ENCODE data around the gene DOK5. TPM values are rescaled to one million over a fixed set of nuclear protein-coding genes. Genes with fewer than 3 reads are reported as not detected.

The DOK5 gene
- total RNA-seq, 1 experiment from 2014 or later: 4.9 TPM

DNA sequence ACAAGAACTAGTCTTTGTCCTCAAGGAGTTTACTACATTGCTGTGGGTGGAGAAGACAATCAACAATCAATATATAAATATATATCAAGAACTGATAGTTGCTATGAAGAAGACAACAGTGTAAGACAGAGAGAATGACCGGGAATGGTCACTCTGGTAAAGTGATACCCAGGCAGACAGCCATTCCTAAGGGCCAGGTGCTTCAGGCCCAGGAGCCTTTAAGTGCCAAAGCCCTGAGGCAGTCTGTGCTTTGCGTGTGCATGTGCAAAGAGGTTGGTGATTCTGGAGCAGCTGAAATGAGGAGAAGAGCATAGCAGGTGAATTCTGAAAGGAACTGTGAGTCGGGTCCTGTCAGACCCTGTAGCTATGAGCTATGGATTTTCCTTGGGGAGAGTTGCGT is 154.2 kb downstream of the DOK5 start:
- Histone ChIP-seq H3K4me3 (ENCODE audit: low read depth, low read length, poor library complexity, severe bottlenecking) (no peak overlapping the region), H3K9me3 (ENCODE audit: low read depth, low read length, poor library complexity, severe bottlenecking) (no peaks in the 10 kb centered on the region), H3K36me3 (ENCODE audit: insufficient read depth, low read length, poor library complexity, severe bottlenecking) (no peaks in the 10 kb centered on the region), H3K4me1 (ENCODE audit: insufficient read depth, low read length, poor library complexity, severe bottlenecking) (peaks cover 10% of the 10 kb centered on the region), H3K27ac (ENCODE audit: low read depth, low read length, poor library complexity, severe bottlenecking) (no peak overlapping the region), H3K27me3 (replicated peaks; ENCODE audit: insufficient read depth, low read depth, low read length, poor library complexity) (no peaks in the 10 kb centered on the region)
- BruUV-seq (replicated peaks): no TSS peak
- intact Hi-C loops (cut with micrococcal nuclease; ENCODE audit: unreplicated experiment): no loop called here
- ChIA-PET POLR2A (ENCODE audit: low non-redundant PET) (no interaction called here), CTCF (no interaction called here)
- no peak for DNase-seq (ENCODE audit: low spot score)
- TF ChIP-seq EZH2 (IDR thresholded peaks at IDR 0.05; ENCODE audit: borderline replicate concordance, low read depth, low read length, poor library complexity, severe bottlenecking) (no peak), CTCF (conservative IDR thresholded peaks at IDR 0.05; ENCODE audit: low read depth, low read length) (no peak)

DNA sequence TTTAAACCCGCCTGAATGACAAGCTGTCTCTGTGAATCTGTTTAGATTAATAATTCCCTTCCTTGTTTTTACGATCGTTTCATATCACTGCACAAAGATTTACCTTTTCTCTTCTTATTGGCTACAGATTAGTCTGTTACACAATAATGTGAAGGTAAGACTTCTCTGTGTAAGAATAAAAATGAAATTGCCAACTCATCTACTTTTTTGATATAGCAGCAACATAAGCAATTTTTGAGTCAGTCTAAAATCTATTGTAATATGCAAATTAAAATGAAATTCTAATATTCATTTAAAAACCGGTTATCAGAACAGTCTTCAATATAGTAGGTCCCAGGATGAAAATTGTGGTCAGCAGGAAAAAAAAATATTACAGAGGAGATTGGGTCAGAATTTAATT is 155.2 kb downstream of the DOK5 start:
- CTCF ChIA-PET: no interaction called here
- TF ChIP-seq EZH2 (IDR thresholded peaks at IDR 0.05; ENCODE audit: borderline replicate concordance, low read depth, low read length, poor library complexity, severe bottlenecking) (no peak), CTCF (conservative IDR thresholded peaks at IDR 0.05; ENCODE audit: low read depth, low read length) (no peak)
- POLR2A ChIA-PET (ENCODE audit: low non-redundant PET): no interaction called here
- Histone ChIP-seq H3K9me3 (ENCODE audit: low read depth, low read length, poor library complexity, severe bottlenecking) (no peaks in the 10 kb centered on the region), H3K4me1 (ENCODE audit: insufficient read depth, low read length, poor library complexity, severe bottlenecking) (peaks cover under 1% of the 10 kb centered on the region), H3K27ac (ENCODE audit: low read depth, low read length, poor library complexity, severe bottlenecking) (no peak overlapping the region), H3K4me3 (ENCODE audit: low read depth, low read length, poor library complexity, severe bottlenecking) (no peak overlapping the region), H3K36me3 (ENCODE audit: insufficient read depth, low read length, poor library complexity, severe bottlenecking) (no peaks in the 10 kb centered on the region), H3K27me3 (replicated peaks; ENCODE audit: insufficient read depth, low read depth, low read length, poor library complexity) (no peaks in the 10 kb centered on the region)
- intact Hi-C loops (cut with micrococcal nuclease; ENCODE audit: unreplicated experiment): no loop called here
- no TSS peak for BruUV-seq (replicated peaks)
- DNase-seq (ENCODE audit: low spot score): no peak

DNA sequence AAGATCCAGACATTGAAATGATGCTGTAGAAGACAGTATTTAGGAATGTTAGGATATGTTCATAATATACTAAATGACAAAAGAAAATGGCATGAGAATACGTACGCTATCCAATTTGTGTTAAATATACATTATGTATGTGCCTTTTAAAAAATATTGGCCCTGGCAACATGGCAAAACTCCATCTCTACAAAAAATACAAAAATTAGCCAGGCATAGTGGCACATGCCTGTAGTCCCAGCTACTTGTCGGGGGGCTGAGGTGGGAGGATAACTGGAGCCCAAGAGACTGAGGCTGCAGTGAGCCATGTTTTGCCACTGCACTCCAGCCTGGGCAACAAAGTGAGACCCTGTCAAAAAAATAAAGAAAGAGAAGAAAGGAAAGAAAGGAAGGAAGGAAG is 155.7 kb downstream of the DOK5 start:
- TF ChIP-seq EZH2 (IDR thresholded peaks at IDR 0.05; ENCODE audit: borderline replicate concordance, low read depth, low read length, poor library complexity, severe bottlenecking) (no peak), CTCF (conservative IDR thresholded peaks at IDR 0.05; ENCODE audit: low read depth, low read length) (no peak)
- DNase-seq (ENCODE audit: low spot score): no peak
- ChIA-PET CTCF (no interaction called here), POLR2A (ENCODE audit: low non-redundant PET) (no interaction called here)
- BruUV-seq (replicated peaks): no TSS peak
- Histone ChIP-seq H3K9me3 (ENCODE audit: low read depth, low read length, poor library complexity, severe bottlenecking) (no peaks in the 10 kb centered on the region), H3K27ac (ENCODE audit: low read depth, low read length, poor library complexity, severe bottlenecking) (no peak overlapping the region), H3K36me3 (ENCODE audit: insufficient read depth, low read length, poor library complexity, severe bottlenecking) (no peaks in the 10 kb centered on the region), H3K4me1 (ENCODE audit: insufficient read depth, low read length, poor library complexity, severe bottlenecking) (no peaks in the 10 kb centered on the region), H3K27me3 (replicated peaks; ENCODE audit: insufficient read depth, low read depth, low read length, poor library complexity) (no peaks in the 10 kb centered on the region), H3K4me3 (ENCODE audit: low read depth, low read length, poor library complexity, severe bottlenecking) (no peak overlapping the region)
- intact Hi-C loops (cut with micrococcal nuclease; ENCODE audit: unreplicated experiment): no loop called here

Data from A673 (cell line).